H1 (cell line): ENCODE measurements around the gene ASB3. TPM values are rescaled to one million over a fixed set of nuclear protein-coding genes. Genes with fewer than 3 reads are reported as not detected.

Experiments
- CTCF ChIA-PET: fragments of 300-600 bp; sonication (Branson Sonifier 250); formaldehyde crosslinking; loops from one replicate; lab custom pipeline; 2021; ENCODE audit not compliant: partially characterized antibody; lab: Charles Lee
- POLR2A ChIA-PET: fragments of 300-600 bp; sonication (Branson Sonifier 250); formaldehyde crosslinking; loops from one replicate; lab custom pipeline; 2021; ENCODE audit warnings: inconsistent platforms; ENCODE audit not compliant: partially characterized antibody; lab: Charles Lee
- DNase-seq, 2 experiments: peaks; one replicate each; pipeline versions ENCODE4 v3.0.0 to v3.0.0-alpha.2; 2010 to 2022; ENCODE audit warnings: low spot score in 2 of 2, low read depth in 1 of 2, mixed read lengths in 1 of 2
- FAIRE-seq: peaks from 2 replicates; lab custom pipeline; 2011; peaks lifted over from hg19 to GRCh38; lab: Jason Lieb, UNC
- H2AFZ ChIP-seq: 2 replicates; pipeline ENCODE4 v1.8.1; 2012; ENCODE audit warnings: low read length, inconsistent platforms
- H2AK5ac ChIP-seq: 2 replicates; pipeline ENCODE4 v1.6.1; 2013; ENCODE audit warnings: low read depth, low read length
- H2BK120ac ChIP-seq: replicated peaks from 2 replicates; pipeline ENCODE3; 2013; ENCODE audit warnings: low read depth, low read length, inconsistent platforms
- H2BK12ac ChIP-seq: 2 replicates; pipeline ENCODE4 v1.6.1; 2013; ENCODE audit warnings: low read depth, low read length
- H2BK15ac ChIP-seq: 2 replicates; pipeline ENCODE4 v1.6.1; 2013; ENCODE audit warnings: low read length
- H2BK20ac ChIP-seq: 2 replicates; pipeline ENCODE4 v1.6.1; 2013; ENCODE audit warnings: low read length
- H2BK5ac ChIP-seq: 2 replicates; pipeline ENCODE4 v1.6.1; 2013; ENCODE audit warnings: low read depth, low read length
- H3K14ac ChIP-seq: 2 replicates; pipeline ENCODE4 v1.6.1; 2013; ENCODE audit warnings: inconsistent platforms; ENCODE audit not compliant: insufficient read length
- H3K18ac ChIP-seq: 2 replicates; pipeline ENCODE4 v1.6.1; 2013; ENCODE audit warnings: low read length; ENCODE audit errors: extremely low read depth
- H3K23ac ChIP-seq: 2 replicates; pipeline ENCODE4 v1.6.1; 2013; ENCODE audit warnings: inconsistent platforms; ENCODE audit not compliant: insufficient read length
- H3K23me2 ChIP-seq: 2 replicates; pipeline ENCODE4 v1.6.1; 2013; ENCODE audit warnings: low read depth, low read length
- H3K27ac ChIP-seq: 2 replicates; pipeline ENCODE4 v1.6.1; 2011; ENCODE audit warnings: low read depth, low read length, inconsistent platforms
- H3K27me3 ChIP-seq, 4 experiments: replicated peaks in 1 of 4; 1 replicate in 1 of 4; 2 replicates in 3 of 4; pipeline versions ENCODE4 v1.6.1 to v1.8.1; 2011 to 2013; ENCODE audit warnings: low read length in 3 of 4, mild to moderate bottlenecking in 3 of 4, inconsistent platforms in 2 of 4, mixed read lengths in 2 of 4, moderate library complexity in 1 of 4; ENCODE audit not compliant: control insufficient read depth in 3 of 4, insufficient read depth in 3 of 4; ENCODE audit errors: extremely low read depth in 1 of 4
- H3K36me3 ChIP-seq, 4 experiments: 2 replicates each; pipeline versions ENCODE4 v1.6.1 to v1.8.1; 2011 to 2013; ENCODE audit warnings: mild to moderate bottlenecking in 4 of 4, low read length in 3 of 4, moderate library complexity in 2 of 4, control low read depth in 1 of 4, inconsistent platforms in 1 of 4; ENCODE audit not compliant: insufficient read depth in 4 of 4, control insufficient read depth in 2 of 4
- H3K4ac ChIP-seq: replicated peaks from 2 replicates; pipeline ENCODE3; 2013; ENCODE audit warnings: low read length, low read depth, mixed read lengths, inconsistent platforms; ENCODE audit not compliant: insufficient read length
- H3K4me1 ChIP-seq, 4 experiments: replicated peaks in 1 of 4; 1 replicate in 1 of 4; 2 replicates in 3 of 4; pipeline versions ENCODE4 v1.6.1 to v1.8.1; 2011 to 2013; ENCODE audit warnings: low read length in 3 of 4, inconsistent platforms in 2 of 4, mixed read lengths in 1 of 4; ENCODE audit not compliant: insufficient read depth in 4 of 4, control insufficient read depth in 3 of 4
- H3K4me2 ChIP-seq, 2 experiments: 2 replicates each; pipeline versions ENCODE4 v1.6.1 to v1.8.1; 2011 to 2013; ENCODE audit warnings: low read depth in 2 of 2, low read length in 2 of 2, control low read depth in 1 of 2, inconsistent platforms in 1 of 2, mild to moderate bottlenecking in 1 of 2; ENCODE audit not compliant: insufficient read depth in 1 of 2
- H3K4me3 ChIP-seq, 4 experiments: fragments of 200-600, 300-600 bp in 1 of 4; sonication (generic), shearing (Covaris generic), sonication (Bioruptor Twin) in 1 of 4; 2 replicates each; pipeline versions ENCODE4 v1.5.1 to v1.8.1; 2011 to 2016; ENCODE audit warnings: low read length in 4 of 4, low read depth in 3 of 4, control low read depth in 2 of 4, inconsistent platforms in 2 of 4, mild to moderate bottlenecking in 2 of 4, mixed read lengths in 1 of 4, moderate library complexity in 1 of 4; ENCODE audit not compliant: insufficient read depth in 2 of 4; ENCODE audit errors: extremely low read depth in 1 of 4
- H3K56ac ChIP-seq: replicated peaks from 2 replicates; pipeline ENCODE3; 2013; ENCODE audit warnings: low read depth, mild to moderate bottlenecking, mixed read lengths, low read length, inconsistent platforms; ENCODE audit not compliant: insufficient read length
- H3K79me1 ChIP-seq: 2 replicates; pipeline ENCODE4 v1.6.1; 2013; ENCODE audit warnings: low read depth, low read length, control low read depth
- H3K79me2 ChIP-seq, 2 experiments: 2 replicates each; pipeline versions ENCODE4 v1.6.1 to v1.8.1; 2012 to 2013; ENCODE audit warnings: low read length in 2 of 2, mild to moderate bottlenecking in 2 of 2, inconsistent platforms in 1 of 2; ENCODE audit not compliant: insufficient read depth in 2 of 2, control insufficient read depth in 1 of 2
- H3K9ac ChIP-seq, 4 experiments: replicated peaks in 1 of 4; 1 replicate in 1 of 4; 2 replicates in 3 of 4; pipeline versions ENCODE4 v1.6.1 to v1.8.1; 2011 to 2013; ENCODE audit warnings: low read depth in 3 of 4, low read length in 3 of 4, control low read depth in 2 of 4, mild to moderate bottlenecking in 2 of 4, moderate library complexity in 2 of 4, inconsistent platforms in 1 of 4; ENCODE audit errors: extremely low read depth in 1 of 4
- H3K9me3 ChIP-seq, 2 experiments: 2 replicates each; pipeline versions ENCODE4 v1.6.1 to v1.8.1; 2012 to 2013; ENCODE audit warnings: mild to moderate bottlenecking in 2 of 2, moderate library complexity in 2 of 2, control low read depth in 1 of 2, inconsistent platforms in 1 of 2, low read depth in 1 of 2, low read length in 1 of 2, mixed read lengths in 1 of 2; ENCODE audit not compliant: insufficient read depth in 2 of 2
- H4K20me1 ChIP-seq, 2 experiments: replicated peaks in 1 of 2; 2 replicates each; pipeline versions ENCODE3 to v1.8.1; 2011 to 2013; ENCODE audit warnings: inconsistent platforms in 2 of 2, low read length in 2 of 2, mild to moderate bottlenecking in 1 of 2; ENCODE audit not compliant: insufficient read depth in 2 of 2, control insufficient read depth in 1 of 2
- H4K5ac ChIP-seq: 2 replicates; pipeline ENCODE4 v1.6.1; 2013; ENCODE audit warnings: low read length, low read depth, mixed read lengths, inconsistent platforms; ENCODE audit not compliant: insufficient read length
- H4K8ac ChIP-seq: 2 replicates; pipeline ENCODE4 v1.8.0; 2013; ENCODE audit warnings: mild to moderate bottlenecking, moderate library complexity, low read length, inconsistent platforms; ENCODE audit not compliant: insufficient read depth; ENCODE audit errors: extremely low read depth
- H4K91ac ChIP-seq: replicated peaks from 2 replicates; pipeline ENCODE3; 2013; ENCODE audit warnings: low read length, mixed read lengths, inconsistent platforms; ENCODE audit not compliant: insufficient read length
- EGR1 ChIP-seq: IDR thresholded peaks from 2 replicates; pipeline ENCODE4 v1.6.1; 2011; ENCODE audit warnings: low read depth, low read length, borderline replicate concordance
- FOSL1 ChIP-seq: IDR thresholded peaks from 2 replicates; pipeline ENCODE4 v1.6.1; 2011; ENCODE audit warnings: mild to moderate bottlenecking, low read depth, low read length, moderate library complexity; ENCODE audit not compliant: insufficient read depth
- JUND ChIP-seq: IDR thresholded peaks from 2 replicates; pipeline ENCODE4 v1.6.1; 2011; ENCODE audit warnings: mild to moderate bottlenecking, improper control_type of control experiment, low read length
- SUZ12 ChIP-seq: fragments of 200-600 bp; sonication (generic); IDR thresholded peaks from 2 replicates; pipeline ENCODE4 v1.6.1; 2012; ENCODE audit warnings: mild to moderate bottlenecking, inconsistent platforms, low read length, moderate library complexity, mixed read lengths
- TAF1 ChIP-seq: IDR thresholded peaks from 2 replicates; pipeline ENCODE4 v1.6.1; 2011; ENCODE audit warnings: mild to moderate bottlenecking, low read depth, low read length
- TBP ChIP-seq: IDR thresholded peaks from 2 replicates; pipeline ENCODE4 v1.6.1; 2011; ENCODE audit warnings: low read depth, low read length, improper control_type of control experiment
- TCF12 ChIP-seq: IDR thresholded peaks from 2 replicates; pipeline ENCODE4 v1.6.1; 2011; ENCODE audit warnings: low read depth, mild to moderate bottlenecking, low read length
- WGBS, 2 experiments: shearing (Covaris generic) in 1 of 2; methylation state at CpG; one replicate each; pipeline versions ENCODE4 v1.1.6 to v1.1.7; 2013 to 2015; ENCODE audit warnings: low lambda C conversion rate in 2 of 2, mixed read lengths in 2 of 2, inconsistent platforms in 1 of 2, low coverage in 1 of 2, missing lambda C conversion rate in 1 of 2; ENCODE audit not compliant: insufficient replicate concordance in 2 of 2, insufficient coverage in 1 of 2, insufficient read length in 1 of 2; ENCODE audit errors: extremely low coverage in 1 of 2, missing lambda C conversion rate in 1 of 2; 5-methylcytosine and 5-hydroxymethylcytosine counted together
- polyA plus RNA-seq, 7 experiments: library from polyadenylated mRNA; depleted of rRNA in 3 of 7; stranded (reverse) in 5 of 7; unstranded in 2 of 7; fragments of >200 nt in 5 of 7; fragments of 200-250 nt in 2 of 7; gene quantifications; 1 replicate in 5 of 7; 2 replicates in 1 of 7; 4 replicates in 1 of 7; pipeline versions ENCODE4 v1.2.1 to v1.2.3, GENCODE V29; 2011 to 2013; ENCODE audit warnings: missing spikeins in 2 of 7, mixed read lengths in 2 of 7
- total RNA-seq: library from RNA; stranded (reverse); fragmentation: NEBNext Ultra II Directional; extraction: Animal tissue kit (Norgen Biotek cat#: 25700); gene quantifications from 2 replicates; pipeline ENCODE4 v1.2.1, GENCODE V29; 2021

Gene ASB3
- total and polyA plus RNA-seq, 2 of the 8 experiments (the other 6 are each of a cell fraction or from before 2014, with no cell fraction given): 22.6 to 25.4 TPM

- DNase-seq: no peak
- Histone ChIP-seq H4K20me1 (no peaks in the 10 kb centered on the region), H3K14ac (no peak overlapping the region), H4K8ac (no peak overlapping the region), H3K79me2 (no peaks in the 10 kb centered on the region), H4K91ac (no peak overlapping the region), H3K4me3 (no peak overlapping the region), H3K79me1 (no peaks in the 10 kb centered on the region), H2BK15ac (no peak overlapping the region), H2BK12ac (no peak overlapping the region), H3K9ac (no peak overlapping the region)
- TF ChIP-seq SUZ12 (no peak), TCF12 (no peak), JUND (no peak), TAF1 (no peak), TBP (no peak), FOSL1 (no peak), EGR1 (no peak)
- TF ChIP-seq, all 59 proteins: peak for 0
- peaks cover 0 to 3% (median 0%) of the 10 kb centered on the region in 4 experiments; a peak in 2 of 8 replicates for H3K36me3 ChIP-seq
- H3K27me3 ChIP-seq: no peaks in the 10 kb centered on the region
- no peak overlapping the region for H3K23ac ChIP-seq
- no peak overlapping the region for H4K5ac ChIP-seq
- H3K18ac ChIP-seq: no peak overlapping the region
- no peaks in the 10 kb centered on the region for H3K4me1 ChIP-seq
- no peak overlapping the region for H2BK20ac ChIP-seq
- H2AK5ac ChIP-seq: no peak overlapping the region
- H3K56ac ChIP-seq: no peak overlapping the region
- CTCF ChIA-PET: interaction anchor here (0.6 to 1.3 kb wide), 8 partner anchors 13 to 725 kb away, joined by 3 to 5 read pairs (median 3); no protein-coding TSS in a partner anchor
- H3K4ac ChIP-seq: no peak overlapping the region
- H2AFZ ChIP-seq: no peak overlapping the region
- H2BK5ac ChIP-seq: no peak overlapping the region
- WGBS, 2 experiments: 92% methylated on average over 2 of the region's 2 CpGs; no CpG with 5 or more reads in 1 of the 2 experiments
- FAIRE-seq: no peak
- H3K4me2 ChIP-seq: no peak overlapping the region
- H3K27ac ChIP-seq: no peak overlapping the region
- POLR2A ChIA-PET: no interaction called here
- H3K9me3 ChIP-seq: no peaks in the 10 kb centered on the region
- H3K23me2 ChIP-seq: no peaks in the 10 kb centered on the region
- no peak overlapping the region for H2BK120ac ChIP-seq
Observed at GRCh38 chr2:53744395-53745065, 42.2 kb downstream of the ASB3 start.
